ENCODE results near the gene SMIM45.

SMIM45 gene

DNA sequence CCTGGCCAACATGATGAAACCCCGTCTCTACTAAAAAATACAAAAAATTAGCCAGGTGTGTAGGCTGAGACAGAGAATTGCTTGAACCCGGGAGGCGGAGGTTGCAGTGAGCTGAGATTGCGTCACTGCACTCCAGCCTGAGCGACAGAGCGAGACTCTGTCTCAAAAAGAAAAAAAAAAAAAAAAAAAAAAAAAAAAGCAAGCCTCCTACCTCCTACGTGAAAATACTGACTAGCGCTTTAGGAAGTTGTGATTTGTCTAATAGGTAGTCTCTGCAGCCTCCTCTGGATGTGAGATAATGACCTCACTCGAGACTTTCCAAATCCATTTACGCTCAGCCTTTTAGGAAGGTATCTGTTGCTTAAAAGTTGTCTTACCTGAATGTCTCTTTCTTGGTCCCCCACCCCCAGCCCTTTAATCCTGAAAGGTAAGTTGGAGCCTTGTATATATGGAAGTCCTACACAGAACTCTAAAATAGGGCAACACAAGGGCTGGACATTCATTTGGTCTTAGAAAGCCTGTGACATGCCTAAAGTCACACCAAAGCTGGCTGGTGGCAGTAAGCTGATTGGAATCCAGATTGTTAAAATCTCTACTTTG is 22.8 kb downstream of the SMIM45 start:
- no peak for DNase-seq

DNA sequence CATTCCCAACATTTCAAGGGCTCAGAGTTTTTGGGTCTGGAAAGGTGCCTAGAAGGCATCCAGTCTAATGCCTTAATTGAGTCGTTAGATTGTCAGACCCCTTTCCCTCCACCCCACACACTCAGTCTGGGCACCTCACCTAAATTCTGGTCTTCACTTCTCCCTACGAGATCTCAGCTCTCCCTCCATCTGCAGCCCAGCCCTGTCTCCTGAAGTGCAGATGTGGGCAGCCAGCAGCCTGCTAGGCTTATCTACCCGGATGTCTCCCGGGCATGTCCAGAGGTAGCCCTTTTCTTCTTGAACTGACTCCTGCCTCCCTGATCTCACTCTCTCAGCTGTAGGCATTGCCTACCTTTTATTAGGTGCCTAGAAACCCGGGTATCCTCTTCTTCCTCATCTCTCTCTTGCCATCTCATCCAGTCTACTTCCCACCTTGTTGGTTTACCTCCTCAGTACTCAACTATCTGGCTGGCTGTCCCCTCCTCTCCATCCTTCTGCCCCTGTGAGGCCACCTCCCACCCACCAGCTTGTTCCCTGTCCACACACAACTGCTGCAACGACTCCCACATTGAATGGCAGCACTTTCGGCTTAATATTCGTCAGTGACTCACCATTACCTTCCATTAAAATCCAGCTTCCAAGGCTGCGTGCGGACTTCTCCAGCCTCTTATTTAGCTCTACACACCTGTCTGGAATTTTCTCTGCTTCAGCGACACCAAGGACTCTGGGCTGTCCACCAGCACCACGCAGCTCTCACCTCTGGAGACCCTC is 23.5 kb downstream of the SMIM45 start:
- DNase-seq = no peak

DNA sequence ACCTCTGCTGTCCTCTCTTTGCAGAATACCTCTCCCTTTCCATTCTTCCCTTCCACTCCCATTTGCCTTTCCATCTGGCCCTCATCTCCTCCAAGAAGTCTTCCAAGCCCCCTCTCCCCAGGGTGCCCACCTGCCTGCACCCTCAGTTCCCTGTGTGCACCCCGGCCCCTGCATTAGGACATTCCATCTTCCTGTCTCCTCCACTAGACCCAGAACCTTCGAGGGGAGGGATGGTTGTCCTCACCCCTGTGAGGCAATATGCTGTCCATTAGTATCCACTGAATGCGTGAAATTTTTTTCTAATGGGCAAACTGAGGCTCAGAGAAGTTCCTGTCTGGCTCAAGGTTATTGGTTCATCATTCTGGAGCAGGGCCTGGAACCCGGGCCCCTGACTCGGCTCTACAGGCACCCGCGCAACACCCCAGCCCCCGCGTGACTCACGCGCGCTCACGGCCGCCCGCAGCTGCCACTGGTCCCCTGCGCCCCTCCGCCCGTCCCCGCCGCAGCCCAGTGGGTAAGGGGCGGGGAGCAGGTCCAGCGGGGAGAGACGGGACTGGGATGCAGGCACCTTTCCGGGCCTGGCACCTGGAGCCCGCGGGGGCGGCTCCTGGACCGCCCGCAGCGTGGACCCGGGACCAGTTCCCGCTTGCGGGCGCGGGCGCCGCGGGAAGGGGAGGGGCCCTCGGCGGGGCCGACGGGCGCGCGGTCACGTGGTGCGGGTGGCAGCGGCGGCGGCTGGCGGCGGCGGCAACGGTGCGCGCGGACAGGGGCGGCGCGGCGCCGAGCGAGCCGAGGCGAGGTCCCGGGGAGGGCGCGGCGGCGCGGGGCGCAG is 24.3 kb downstream of the SMIM45 start:
- no peak for DNase-seq

DNA sequence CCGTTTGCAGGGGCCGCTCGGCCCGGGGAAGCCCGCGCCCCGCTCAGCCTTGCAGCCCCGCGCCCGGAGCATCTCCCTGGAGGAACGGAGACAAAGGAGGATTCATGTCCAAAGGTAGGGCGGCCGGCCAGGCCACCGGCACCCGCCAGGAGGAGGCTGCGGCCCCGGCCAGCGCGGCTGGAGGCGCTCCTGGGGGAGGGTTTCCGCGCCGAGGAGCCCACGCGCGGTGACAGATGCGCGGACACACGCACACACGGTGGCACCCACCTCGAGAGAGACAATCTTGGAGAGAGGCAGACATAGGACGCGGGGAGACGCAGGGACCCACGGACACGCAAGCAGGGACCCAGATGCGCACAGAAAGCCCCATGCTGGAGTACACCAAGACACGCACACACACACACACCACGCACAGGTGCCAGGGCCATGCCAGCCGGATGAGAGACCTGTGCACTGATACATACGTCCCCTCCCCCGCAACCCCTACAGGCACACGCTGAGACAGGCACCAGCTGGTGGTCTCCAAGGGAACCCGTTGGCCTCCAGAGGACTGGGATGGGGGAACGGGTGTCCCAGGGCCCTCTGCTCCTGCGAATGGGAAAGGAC is 25.1 kb downstream of the SMIM45 start:
- no peak for DNase-seq

GRCh38 chr22:41978732-41979131 is 26.8 kb downstream of the SMIM45 start:
- no peak for DNase-seq

DNA sequence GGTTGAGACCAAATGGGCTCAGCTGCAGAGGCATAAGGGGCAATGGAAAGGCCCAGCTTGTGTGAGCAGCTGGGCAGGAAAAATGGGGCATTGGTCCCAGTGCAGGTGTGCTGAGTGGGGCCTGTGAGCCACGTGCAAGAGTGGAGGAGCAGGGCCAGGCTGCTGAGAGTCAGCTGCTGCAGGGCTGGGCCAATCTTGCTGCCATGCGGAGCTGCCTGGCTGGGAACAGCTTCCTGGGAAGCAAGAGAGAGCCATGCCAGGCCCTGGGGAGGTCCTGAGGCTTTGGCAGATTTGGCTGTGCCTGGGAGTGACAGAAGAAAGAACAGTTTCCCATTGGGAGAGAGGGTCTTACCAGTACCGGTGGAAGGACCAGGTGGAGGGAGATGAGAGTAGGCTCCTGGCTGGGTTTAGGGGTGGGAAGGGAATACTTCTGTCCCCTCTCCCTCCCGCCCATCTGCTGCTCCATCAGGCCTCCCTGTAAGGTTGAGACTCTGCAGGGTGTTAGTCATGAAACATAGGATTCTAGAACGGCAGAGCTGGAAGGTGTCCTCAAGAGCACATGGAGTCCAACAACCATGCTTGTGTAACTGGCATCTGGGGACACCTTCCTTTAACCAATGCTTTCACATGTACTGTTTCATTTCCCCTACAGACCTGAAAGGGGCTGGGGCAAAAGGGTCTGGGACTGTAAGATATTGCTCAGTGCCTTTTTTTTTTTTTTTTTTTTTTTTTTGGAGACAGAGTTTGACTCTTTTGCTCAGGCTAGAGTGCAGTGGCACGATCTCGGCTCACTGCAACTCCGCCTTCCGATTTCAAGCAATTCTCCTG is 27.7 kb downstream of the SMIM45 start:
- DNase-seq = no peak

DNA sequence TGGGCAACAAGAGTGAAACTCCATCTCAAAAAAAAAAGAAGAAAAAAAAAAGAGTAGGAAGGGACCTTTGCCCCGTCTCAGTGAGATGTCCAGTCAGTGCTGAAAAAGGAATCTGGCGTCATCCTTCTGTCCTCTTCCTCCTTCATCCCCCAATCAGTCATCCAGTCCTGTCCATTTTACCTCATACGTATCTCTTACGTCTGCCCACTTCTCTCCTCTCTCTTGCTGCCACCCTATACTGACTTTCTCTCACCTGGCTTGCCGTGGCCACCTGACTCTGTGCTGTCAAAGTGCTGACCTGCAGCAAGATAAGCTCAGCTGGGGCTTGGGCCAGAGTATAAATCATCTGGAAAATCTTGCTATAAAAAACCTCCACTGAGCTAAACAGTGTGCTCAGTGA is 30.9 kb downstream of the SMIM45 start:
- no peak for DNase-seq

DNA sequence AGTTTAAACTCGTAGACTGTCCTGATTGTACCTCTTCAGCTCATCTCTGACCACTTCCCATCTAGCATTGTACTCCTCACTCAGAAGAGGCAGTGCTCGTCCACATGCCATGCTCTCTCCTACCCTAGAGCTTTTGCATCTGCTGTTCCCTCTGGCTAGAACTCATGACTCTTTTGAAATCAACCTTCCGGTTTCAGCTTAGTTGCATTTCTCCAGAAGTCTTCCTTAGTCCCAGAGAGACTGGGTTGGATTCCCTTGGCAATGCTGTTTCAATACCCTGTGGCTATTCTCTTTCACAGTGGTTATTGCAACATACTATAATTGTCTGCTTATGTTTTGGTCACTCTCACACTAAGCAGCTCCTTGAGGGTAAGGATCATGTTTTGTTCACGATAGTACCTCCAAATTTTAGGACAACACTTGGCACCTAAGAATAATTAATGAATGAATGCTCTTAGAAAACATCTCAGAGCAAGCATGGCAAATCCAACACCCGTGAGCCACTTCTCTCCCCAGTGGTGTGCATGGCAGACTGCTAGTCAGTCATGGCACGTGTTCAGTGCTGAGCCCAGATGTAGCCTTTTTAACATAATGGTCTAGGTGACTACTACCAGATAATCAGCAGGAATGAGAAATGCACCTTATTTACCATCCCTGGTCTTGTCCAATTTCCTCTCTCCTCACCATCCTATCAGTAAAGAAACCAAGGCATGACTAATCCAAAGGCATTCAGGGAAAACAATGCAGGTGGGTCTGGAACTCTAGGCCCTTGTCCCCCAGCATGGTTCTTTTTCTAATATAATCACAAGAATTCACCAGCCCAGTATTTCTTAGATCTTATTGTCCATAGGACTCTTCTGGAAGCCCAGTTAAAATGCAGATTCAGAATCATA is 31.8 kb downstream of the SMIM45 start:
- DNase-seq = no peak

DNA sequence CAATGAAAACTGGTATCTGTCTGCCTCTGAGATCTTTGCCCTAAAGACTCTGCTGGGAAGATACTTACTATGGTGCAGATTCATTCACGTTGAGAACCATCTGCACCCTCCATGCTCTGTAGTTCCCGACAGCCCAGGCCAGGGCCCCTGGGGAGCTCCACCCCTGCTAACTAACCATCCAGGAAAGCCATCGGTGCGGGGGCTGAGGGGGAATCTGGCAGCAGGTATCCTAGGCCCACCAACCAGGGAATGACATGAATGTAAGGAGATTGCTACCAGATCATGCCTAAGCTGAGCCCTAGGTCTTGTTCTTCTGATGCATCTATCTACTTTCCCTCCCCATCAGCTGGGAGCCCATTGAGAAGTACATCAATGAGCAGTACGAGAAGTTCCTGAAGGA is 35.3 kb downstream of the SMIM45 start:
- DNase-seq = no peak

- DNase-seq = no peak
Observed at GRCh38 chr22:41989246-41989645, 37.3 kb downstream of the SMIM45 start.

DNA sequence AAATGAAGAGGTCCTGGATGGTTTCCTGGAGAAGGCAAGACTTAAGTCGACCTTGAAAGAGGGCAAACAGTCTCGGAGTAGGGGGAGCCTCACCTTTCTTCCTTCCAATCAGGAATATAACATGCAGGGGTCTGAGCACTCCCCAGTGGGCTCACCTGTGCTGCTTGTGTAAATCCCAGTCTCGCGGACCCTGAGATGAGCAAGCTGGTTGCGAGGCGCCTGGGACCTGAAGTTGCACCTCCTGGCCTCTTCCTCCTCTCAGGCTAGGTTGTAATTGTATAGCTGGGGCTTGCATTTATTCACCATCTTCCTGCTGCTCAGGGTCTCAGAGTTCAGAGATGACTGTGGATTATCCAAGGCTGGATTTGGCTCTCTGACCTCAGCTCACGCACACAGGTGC is 39.2 kb downstream of the SMIM45 start:
- DNase-seq = no peak

DNA sequence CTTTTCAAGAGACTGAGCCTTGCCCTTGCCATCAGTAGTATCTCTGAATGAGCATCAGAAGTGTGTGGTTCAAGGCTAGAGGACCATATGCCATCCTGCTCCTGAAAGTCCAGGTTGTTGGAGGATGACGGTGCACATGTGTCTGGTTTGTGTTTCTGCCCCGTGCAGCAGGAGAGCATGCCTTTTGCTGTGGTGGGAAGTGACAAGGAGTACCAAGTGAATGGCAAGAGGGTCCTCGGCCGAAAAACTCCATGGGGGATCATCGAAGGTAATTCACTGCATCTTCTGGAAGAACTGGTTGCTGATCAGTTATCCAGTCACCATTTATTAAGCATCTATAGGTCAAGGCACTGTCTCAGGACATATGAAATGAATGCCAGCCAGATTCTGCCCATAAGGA is 40.5 kb downstream of the SMIM45 start:
- DNase-seq = no peak

DNA sequence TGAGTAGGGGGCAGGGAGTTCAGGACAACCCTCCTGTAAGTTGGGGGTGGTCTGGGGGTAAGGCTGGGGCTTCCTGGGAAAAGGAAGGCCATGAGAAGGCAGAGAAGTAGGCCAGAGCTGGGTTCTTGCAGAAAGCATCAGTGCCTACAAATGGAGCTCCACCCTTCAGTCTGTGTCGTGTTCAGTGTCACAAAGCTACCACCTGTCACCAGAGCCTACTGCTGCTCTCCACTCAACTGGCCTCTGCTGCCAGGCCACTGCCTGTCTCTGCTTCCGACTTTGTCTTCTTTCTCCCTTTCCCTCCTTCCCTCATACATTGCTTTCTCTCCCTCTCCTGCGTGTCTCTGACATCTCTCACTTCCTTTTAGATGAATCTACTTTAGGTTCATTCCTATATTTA is 43.3 kb downstream of the SMIM45 start:
- no peak for DNase-seq

DNA sequence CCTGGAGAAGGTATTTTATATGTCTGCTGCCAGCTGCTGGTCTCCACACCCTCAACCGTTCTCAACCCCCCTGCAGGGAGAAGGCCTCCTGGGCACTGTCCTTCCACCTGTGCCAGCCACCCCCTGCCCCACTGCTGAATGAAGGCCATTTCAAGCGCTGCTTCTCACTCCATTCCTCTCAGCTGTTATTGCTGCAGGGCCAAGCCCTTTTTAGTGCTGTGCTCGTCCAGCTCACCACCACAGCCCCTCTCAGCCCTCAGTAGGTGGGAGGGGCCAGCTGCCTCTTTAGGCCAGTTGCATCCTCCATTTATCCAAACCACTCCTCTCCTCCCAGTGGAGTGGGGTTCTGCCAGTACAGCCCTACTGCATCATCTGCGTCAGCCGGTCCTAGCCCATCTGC is 44.9 kb downstream of the SMIM45 start:
- no peak for DNase-seq

- peak; percentile 79 for DNase-seq
Observed at GRCh38 chr22:41998361-41999261, 46.7 kb downstream of the SMIM45 start, which contains the start of gene WBP2NL. Gene WBP2NL (plus strand): TSS chr22:41998788. CDS start chr22:41998819, 31 bp downstream.

- DNase-seq = no peak
Observed at GRCh38 chr22:42000466-42000865, 48.5 kb downstream of the SMIM45 start.

DNA sequence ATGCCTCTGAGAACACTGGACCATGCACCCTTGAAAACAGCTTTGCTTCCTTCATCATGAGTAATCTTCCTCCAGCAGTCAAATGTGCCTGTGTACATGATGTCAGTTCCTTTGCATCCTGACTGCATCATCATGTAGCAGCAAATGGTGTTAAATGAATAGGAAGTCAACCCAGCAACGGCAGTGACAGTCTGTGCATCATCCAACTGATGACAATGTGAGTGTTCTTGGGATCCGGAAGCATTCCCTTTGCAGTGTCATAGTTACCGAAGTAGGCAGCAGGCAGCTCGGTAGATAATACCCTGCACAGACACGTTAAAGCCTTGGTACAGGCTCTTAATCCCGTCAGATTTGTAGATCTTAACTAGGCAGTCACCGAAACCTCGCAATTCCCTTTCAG is 49.2 kb downstream of the SMIM45 start:
- no peak for DNase-seq

DNA sequence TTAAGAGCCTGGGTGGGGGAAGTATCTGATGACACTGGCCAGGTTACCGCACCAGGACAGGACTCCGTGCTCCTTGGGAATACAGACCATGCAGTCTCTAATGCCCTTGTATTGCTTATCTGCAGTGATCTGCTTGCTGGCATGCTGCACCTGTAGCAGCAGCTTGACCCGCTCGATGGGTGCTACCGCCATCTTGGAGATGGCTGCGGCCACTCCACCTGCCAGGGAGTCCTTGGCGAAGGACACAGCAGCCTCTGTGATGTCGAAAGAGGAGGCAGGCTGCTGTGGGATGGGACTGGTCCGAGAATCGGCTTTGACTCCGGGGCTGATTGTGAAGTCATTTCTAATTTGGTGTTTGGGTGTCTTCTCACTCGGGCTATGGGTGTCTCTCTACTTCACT is 49.8 kb downstream of the SMIM45 start:
- DNase-seq = no peak

DNA sequence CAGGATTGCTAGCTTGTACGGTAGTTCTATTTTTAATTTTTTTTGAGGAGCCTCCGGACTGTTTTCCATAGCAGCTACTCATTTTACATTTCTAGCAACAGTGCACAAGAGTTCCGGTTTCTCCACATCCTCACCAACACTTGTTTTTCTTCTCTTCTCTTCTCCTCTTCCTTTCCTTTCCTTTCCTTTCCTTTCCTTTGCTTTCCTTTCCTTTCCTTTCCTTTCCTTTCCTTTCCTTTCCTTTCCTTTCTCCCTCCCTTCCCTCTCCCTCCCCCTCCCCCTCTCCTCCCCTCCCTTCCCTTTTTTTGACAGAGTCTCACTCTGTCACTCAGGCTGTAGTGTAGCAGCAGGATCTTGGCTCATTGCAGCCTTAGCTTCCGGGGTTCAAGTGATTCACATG is 56.0 kb downstream of the SMIM45 start:
- DNase-seq = no peak
